ENCODE data around the gene UFL1. TPM values are rescaled to one million over a fixed set of nuclear protein-coding genes. Genes with fewer than 3 reads are reported as not detected.

Gene UFL1
- total and polyA plus RNA-seq, 2 of the 8 experiments (the other 6 are each of a cell fraction or from before 2014, with no cell fraction given): 2.2 to 10.2 TPM

- POLR2A ChIA-PET (ENCODE audit: partially characterized antibody): no interaction called here
These were observed 42.9 kb upstream of the UFL1 start for GRCh38 chr6:96478695-96479094.

More at GRCh38 chr6:96478695-96479094, 42.9 kb upstream of the UFL1 start:
- Histone ChIP-seq H2BK120ac (replicated peaks; ENCODE audit: low read depth, low read length) (no peak overlapping the region), H2AFZ (ENCODE audit: low read length) (no peak overlapping the region), H3K4ac (replicated peaks; ENCODE audit: insufficient read length, low read depth, low read length) (no peak overlapping the region), H3K9me3 (ENCODE audit: insufficient read depth in 2 of 2, low read depth in 1 of 2, low read length in 1 of 2) (no peaks in the 10 kb centered on the region), H3K27me3 (replicated peaks in 1 of 4; ENCODE audit: control insufficient read depth in 3 of 4, extremely low read depth in 1 of 4, insufficient read depth in 3 of 4, low read length in 3 of 4) (no peaks in the 10 kb centered on the region), H4K5ac (ENCODE audit: insufficient read length, low read depth, low read length) (no peak overlapping the region), H4K91ac (replicated peaks; ENCODE audit: insufficient read length, low read length) (no peak overlapping the region), H3K27ac (ENCODE audit: low read depth, low read length) (no peak overlapping the region), H3K4me2 (ENCODE audit: insufficient read depth in 1 of 2, low read depth in 2 of 2, low read length in 2 of 2) (no peak overlapping the region), H3K36me3 (ENCODE audit: control insufficient read depth in 2 of 4, insufficient read depth in 4 of 4, low read length in 3 of 4) (no peaks in the 10 kb centered on the region), H3K4me1 (replicated peaks in 1 of 4; ENCODE audit: control insufficient read depth in 3 of 4, insufficient read depth in 4 of 4, low read length in 3 of 4) (no peaks in the 10 kb centered on the region), H2BK12ac (ENCODE audit: low read depth, low read length) (no peak overlapping the region), H3K18ac (ENCODE audit: extremely low read depth, low read length) (no peak overlapping the region), H3K56ac (replicated peaks; ENCODE audit: insufficient read length, low read depth, low read length) (no peak overlapping the region), H3K79me2 (ENCODE audit: control insufficient read depth in 1 of 2, insufficient read depth in 2 of 2, low read length in 2 of 2) (no peaks in the 10 kb centered on the region), H3K9ac (replicated peaks in 1 of 4; ENCODE audit: extremely low read depth in 1 of 4, low read depth in 3 of 4, low read length in 3 of 4) (no peak overlapping the region), H3K23me2 (ENCODE audit: low read depth, low read length) (no peaks in the 10 kb centered on the region), H3K14ac (ENCODE audit: insufficient read length) (no peak overlapping the region), H2BK5ac (ENCODE audit: low read depth, low read length) (no peak overlapping the region), H2BK20ac (ENCODE audit: low read length) (no peak overlapping the region), H3K23ac (ENCODE audit: insufficient read length) (no peak overlapping the region), H4K20me1 (replicated peaks in 1 of 2; ENCODE audit: control insufficient read depth in 1 of 2, insufficient read depth in 2 of 2, low read length in 2 of 2) (no peaks in the 10 kb centered on the region), H4K8ac (ENCODE audit: extremely low read depth, insufficient read depth, low read length) (no peak overlapping the region), H2AK5ac (ENCODE audit: low read depth, low read length) (no peak overlapping the region), H3K4me3 (ENCODE audit: extremely low read depth in 1 of 4, insufficient read depth in 2 of 4, low read depth in 3 of 4, low read length in 4 of 4) (no peak overlapping the region), H3K79me1 (ENCODE audit: low read depth, low read length) (no peaks in the 10 kb centered on the region), H2BK15ac (ENCODE audit: low read length) (no peak overlapping the region)
- CTCF ChIA-PET (ENCODE audit: partially characterized antibody): interaction anchor here (0.9 to 1.9 kb wide), 2 partner anchors 9 to 11 kb away, joined by 3 to 9 read pairs; no protein-coding TSS in a partner anchor
- 88% methylated on average over 5 of the region's 5 CpGs; no CpG with 5 or more reads in 1 of the 2 experiments for WGBS, 2 experiments (ENCODE audit: extremely low coverage in 1 of 2, insufficient coverage in 1 of 2, insufficient read length in 1 of 2, insufficient replicate concordance in 2 of 2, low coverage in 1 of 2, low lambda C conversion rate in 2 of 2, missing lambda C conversion rate in 1 of 2)
- TF ChIP-seq BRCA1 (IDR thresholded peaks at IDR 0.05; ENCODE audit: low read depth, low read length) (no peak), HDAC2 (IDR thresholded peaks at IDR 0.05; ENCODE audit: borderline replicate concordance in 1 of 2, low read depth in 2 of 2, low read length in 2 of 2) (no peak), ASH2L (IDR thresholded peaks at IDR 0.05; ENCODE audit: low read length) (no peak), GTF2F1 (IDR thresholded peaks at IDR 0.05; ENCODE audit: borderline replicate concordance, low read depth, low read length) (no peak)
- TF ChIP-seq, protein P1, sequence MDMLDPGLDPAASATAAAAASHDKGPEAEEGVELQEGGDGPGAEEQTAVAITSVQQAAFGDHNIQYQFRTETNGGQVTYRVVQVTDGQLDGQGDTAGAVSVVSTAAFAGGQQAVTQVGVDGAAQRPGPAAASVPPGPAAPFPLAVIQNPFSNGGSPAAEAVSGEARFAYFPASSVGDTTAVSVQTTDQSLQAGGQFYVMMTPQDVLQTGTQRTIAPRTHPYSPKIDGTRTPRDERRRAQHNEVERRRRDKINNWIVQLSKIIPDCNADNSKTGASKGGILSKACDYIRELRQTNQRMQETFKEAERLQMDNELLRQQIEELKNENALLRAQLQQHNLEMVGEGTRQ (IDR thresholded peaks at IDR 0.05; ENCODE audit: low read length): no peak
- FAIRE-seq (no peak), DNase-seq (ENCODE audit: low read depth in 1 of 2, low spot score in 2 of 2) (no peak)

Measured in H1 (cell line).